Fibroblast of skin of left quadriceps (primary cell): ENCODE measurements around the gene ZKSCAN1.
"Not testable (repeated sequence)": the region's sequence is repeated elsewhere in the genome, so short reads cannot be mapped to it uniquely, and the experiment has no call there.

Experiments used
- DNase-seq, 2 experiments: peaks; one replicate each; pipeline ENCODE4 v3.0.0-alpha.2; 2013; ENCODE audit warnings: low read depth in 2 of 2

ZKSCAN1 gene

DNA sequence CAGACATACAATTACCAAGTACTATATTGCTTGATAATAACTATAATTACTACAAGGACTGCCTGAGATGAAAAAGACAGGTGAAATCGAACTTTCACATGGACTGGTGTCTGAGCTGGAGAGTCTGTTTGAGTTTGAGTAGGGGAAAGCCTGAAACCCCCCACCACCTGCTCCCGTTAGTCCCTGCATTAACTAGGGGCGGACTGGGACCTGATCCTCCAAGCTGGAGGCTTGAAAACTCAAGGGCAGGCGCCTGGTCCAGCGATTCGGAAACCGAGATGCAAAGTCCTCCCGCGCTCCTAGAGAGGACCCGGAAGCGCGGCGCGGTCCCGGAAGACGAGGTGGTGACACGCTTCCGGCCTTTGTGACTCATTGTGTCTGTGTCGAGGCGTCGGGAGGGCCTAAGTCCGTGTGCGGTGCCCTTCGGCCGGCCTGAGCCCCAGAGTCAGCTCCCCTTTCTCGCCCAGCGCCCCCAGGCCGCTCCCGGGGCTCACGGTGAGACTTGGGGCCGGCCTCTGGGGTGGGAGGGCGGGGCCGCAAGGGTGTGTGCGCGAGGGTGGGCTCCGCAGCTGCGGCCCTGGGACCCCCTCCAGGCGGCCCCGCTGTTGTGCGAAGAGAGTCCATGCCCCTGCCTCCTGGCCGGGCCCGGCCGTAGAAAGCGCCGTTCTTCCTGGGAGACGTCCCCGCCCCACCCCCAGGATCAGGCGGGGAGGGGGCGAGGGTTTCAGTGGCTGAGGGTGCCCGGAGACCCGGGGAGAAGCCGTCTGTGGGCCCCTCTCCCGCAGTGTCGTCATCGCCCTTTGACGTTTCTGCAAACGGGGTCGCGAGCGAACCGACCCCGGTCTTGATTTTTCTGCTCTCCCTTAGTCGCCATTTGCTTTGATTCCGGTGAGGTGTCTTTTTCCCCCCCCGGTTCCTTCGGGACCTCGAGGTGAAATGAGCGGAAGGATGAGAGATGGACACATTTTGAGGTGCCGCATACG lies at the start of gene ZKSCAN1:
ZKSCAN1 (plus strand) TSS at position 365 of the 983 bp plus-strand sequence. CDS start 7,911 bp downstream, outside the sequence.
- peak; percentile 83 for DNase-seq

DNA sequence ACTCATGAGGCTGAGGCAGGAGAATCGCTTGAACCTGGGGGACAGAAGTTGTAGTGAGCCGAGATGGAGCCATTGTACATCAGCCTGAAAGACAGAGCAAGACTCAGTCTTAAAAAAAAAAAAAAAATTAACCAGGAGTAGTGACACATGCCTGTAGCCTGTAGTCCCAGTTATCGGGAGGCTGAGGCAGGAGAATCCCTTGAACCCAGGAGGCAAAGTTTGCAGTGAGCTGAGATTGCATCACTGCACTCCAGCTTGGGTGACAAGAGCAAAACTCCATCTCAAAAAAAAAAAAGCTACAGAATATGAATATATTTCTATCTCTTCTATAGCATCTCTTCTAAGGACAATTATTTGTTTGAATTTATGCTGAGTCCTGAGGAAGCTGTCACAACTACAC lies 46.1 kb upstream of the ZKSCAN1 start:
- DNase-seq = no peak

DNA sequence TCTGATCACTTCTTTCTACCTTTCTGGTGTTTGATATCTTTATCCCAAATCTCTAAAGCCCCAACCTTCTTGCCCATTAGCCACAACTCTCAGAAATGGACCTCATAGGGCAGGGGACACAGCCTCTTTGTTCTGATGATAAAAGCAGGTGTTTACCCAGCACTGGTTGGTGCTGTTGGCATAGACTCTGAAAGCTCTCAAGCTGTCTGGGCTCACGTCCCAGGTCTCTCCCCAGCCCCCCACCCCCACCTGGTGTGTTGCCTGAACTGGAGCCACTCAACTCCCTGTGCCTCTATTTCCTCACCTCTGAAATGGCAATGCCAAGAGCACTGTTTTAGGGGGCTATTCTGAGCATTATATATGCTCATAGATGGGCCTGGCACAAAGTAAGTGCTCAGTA lies 45.6 kb upstream of the ZKSCAN1 start:
- not testable (repeated sequence) for DNase-seq

DNA sequence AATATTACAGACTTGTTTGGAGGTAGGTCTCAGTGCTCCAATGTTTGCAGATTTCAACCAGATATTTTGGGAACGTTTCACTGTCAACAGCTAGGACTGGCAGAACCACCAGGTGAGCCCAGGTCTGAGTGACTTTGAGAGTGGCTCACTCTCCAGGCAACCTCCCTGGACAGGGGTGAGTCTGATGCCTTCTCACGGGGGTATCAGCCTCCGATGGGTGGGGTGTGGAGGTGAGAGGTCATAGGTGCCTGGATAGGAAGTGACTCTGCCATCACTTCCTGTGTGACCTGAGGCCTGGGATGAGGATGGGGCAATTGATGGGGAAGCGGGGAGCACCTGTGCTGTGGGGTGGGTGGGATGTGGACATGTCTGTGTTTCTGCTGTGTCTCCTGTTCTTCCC lies 44.2 kb upstream of the ZKSCAN1 start:
- DNase-seq = no peak

DNA sequence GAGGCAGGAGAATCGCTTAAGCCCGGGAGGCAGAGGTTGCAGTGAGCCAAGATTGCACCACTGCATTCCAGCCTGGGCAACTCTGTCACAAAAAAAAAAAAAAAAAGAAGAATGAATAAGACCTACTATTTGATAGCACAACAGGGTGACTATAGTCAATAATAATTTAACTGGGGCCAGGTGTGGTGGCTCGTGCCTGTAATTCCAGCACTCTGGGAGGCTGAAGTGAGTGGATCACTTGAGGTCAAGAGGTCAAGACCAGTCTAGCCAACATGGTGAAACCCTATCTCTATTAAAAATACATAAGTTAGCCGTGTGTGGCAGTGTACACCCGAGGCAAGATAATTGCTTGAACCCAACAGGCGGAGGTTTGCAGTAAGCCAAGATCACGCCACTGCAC lies 41.6 kb upstream of the ZKSCAN1 start:
- not testable (repeated sequence) for DNase-seq

DNA sequence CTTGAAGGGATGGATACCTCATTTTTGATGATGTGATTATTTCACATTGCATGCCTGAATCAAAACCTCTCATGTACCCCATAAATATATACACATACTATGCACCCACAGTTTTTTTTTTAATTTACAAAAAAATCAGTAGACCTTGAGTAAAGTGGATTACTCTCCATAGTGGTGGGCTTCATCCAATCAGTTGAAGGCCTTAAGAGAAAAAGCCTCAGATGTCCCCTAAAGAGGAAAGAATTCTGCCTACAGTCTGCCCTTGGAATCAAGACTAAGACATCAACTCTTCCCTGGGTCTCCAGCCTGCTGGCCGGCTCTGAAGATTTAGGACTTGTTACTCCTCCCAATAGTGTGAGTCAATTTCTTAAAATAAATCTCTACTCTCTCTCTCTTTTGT lies 40.7 kb upstream of the ZKSCAN1 start:
- DNase-seq = no peak

DNA sequence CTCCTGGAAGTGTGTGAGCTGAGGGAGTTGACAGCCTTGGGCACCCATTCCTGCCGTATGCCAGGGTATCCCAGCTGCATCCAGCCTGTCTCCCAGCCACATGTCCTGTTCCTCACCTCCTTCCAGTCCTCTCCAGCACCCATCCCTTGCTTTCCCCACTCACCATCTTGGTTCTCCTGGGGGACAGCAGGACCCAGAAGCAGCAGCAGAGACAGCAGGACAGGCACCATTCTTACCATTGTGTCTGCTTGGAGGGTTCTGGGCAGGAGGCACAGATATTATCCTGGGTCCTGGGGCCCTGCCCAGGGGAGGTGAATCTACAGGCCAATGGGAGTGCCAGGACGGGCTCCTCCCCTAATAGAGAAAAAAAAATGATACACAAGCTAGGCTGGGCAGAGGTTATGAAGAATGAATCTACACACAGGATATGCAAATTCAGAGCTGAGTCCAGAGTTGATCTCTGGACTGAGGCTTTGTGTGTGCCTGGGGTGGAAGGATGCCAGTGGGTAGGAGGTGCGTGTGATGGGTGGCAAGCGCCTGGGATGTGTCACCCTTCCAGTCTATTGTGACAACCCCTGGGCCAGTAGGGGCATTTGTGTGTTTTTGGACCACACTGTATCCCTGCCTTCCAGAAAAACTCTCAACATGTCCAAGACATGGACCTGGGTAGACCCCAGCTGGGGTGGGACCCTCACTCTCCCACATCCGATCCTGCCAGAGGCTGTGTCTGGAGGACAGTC lies 39.4 kb upstream of the ZKSCAN1 start, which contains the start of gene AZGP1:
AZGP1 (minus strand) TSS at position 250 of the 740 bp plus-strand sequence; CDS start at position 239, 11 bp downstream.
- DNase-seq = no peak

DNA sequence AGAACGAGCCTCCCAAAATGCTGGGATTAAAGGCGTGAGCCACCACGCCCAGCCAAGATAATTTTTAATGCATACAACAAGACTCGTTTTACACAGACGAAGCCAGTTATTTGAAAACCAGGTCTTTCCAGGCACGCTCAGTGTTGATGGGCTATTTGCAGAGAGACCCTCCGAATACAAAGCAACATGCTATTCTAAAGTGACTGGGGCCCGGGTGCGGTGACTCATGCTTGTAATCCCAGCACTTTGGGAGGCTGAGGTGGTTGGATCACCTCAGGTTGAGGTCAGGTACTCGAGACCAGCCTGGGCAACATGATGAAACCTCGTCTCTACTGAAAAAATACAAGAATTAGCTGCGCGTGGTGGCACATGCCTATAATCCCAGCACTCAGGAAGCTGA lies 38.8 kb upstream of the ZKSCAN1 start:
- no peak for DNase-seq

DNA sequence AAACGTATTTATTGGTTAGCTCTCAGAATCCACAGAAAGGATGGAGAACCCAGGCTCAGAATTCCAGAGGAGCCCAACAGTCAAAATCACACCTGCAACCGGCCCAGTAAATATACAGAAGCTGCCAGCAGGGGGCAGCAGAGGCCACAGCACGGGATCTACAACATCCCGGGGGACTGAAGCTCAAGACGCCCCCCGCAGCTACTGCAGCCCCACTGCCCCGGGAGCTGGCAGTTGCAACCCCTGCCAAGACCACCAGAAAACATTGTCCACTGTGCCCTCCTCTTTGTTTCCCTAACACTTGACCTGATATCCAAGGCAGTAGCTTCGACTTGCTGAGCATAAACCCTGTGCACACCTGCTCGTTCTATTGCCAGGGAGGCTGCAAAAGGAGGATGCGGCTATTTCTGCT lies 35.6 kb upstream of the ZKSCAN1 start:
- not testable (repeated sequence) for DNase-seq

DNA sequence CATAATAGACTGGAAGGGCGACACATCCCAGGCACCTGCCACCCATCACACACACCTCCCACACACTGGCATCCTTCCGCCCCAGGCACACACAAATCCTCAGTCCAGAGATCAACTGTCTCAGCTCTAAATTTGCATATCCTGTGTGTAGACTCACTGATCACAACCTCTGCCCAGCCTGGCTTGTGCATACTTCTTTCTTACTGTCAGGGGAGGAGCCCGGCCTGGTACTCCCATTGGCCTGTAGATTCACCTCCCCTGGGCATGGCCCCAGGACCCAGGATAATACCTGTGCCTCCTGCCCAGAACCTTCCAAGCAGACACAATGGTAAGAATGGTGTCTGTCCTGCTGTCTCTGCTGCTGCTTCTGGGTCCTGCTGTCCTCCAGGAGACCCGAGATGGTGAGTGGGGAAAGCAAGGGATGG lies 34.9 kb upstream of the ZKSCAN1 start:
- not testable (repeated sequence) for DNase-seq

DNA sequence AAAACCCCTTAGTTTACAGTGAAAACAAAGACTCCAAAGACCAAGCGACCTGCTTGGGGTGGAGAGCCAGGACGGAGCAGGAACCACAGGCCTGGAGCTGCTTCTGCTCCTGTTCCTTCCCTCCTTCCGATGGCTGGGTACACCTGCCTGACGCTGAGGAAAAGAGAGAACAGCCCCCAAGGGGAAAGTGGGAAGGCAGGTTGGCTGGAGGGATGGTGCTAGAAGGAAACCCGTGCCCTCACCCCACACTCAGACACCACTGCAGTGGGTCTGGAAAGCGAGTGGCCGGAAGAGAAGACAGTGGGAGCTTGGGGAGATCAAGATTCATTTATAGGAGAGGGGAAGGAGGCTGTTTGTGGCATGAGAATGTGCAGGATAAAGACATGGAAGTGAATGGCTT lies 34.3 kb upstream of the ZKSCAN1 start:
- DNase-seq = not testable (repeated sequence)

DNA sequence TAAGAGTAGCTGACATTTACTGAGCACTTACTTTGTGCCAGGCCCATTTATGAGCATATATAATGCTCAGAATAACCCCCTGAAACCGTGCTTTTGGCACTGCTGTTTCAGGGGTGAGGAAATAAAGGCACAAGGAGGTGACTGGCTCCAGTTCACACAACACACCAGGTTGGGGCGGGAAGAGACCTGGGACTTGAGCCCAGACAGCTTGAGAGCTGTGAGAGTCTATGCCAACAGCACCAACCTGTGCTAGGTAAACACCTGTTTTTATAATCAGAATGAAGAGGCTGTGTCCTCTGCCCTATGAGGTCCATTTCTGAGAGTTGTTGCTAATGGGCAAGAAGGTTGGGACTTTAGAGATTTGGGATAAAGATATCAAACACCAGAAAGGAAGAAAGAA lies 30.8 kb upstream of the ZKSCAN1 start:
- no peak for DNase-seq

DNA sequence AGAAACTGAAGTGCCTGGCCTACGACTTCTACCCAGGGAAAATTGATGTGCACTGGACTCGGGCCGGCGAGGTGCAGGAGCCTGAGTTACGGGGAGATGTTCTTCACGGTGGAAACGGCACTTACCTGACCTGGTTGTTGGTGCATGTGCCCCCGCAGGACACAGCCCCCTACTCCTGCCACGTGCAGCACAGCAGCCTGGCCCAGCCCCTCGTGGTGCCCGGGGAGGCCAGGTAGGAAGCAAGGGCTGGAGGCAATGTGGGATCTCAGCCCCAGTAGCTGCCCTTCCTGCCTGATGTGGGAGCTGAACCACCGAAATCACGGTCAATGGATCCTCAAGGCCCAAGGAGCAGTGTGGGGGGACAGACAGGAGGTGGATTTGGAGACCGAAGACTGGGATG lies 28.1 kb upstream of the ZKSCAN1 start:
- not testable (repeated sequence) for DNase-seq

DNA sequence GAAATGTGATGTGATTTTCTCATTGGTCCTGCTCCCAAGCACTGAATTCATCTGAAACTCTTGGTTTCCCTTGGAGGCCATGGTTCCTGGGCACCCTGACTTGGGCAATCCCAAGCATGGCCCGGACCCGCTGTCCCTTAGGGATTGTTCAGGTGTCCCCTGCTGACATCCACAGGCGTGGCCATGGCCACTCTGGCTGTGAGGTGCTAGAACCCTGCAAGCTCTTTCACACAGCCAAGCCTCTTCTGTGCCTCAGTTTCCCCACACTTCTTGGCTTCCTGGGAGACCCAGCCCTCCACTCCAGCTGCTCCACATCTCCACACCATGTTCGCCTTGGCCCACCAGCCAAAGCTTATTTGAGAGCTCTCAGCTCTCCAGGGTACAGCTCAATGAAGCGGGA lies 27.6 kb upstream of the ZKSCAN1 start:
- no peak for DNase-seq

DNA sequence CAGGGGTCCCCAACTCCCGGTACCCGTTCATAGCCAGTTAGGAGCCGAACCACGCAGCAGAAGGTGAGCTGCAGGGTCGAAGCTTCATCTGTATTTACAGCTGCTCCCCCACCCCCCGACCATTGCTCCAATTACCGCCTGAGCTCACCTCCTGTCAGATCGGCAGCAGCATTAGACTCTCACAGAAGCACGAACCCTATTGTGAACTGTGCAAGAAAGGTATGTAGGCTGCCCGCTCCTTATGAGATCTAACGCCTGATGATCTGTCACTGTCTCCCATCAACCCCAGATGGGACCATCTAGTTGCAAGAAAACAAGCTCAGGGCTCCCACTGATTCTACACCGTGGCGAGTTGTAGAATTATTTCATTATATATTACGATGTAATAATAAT lies 24.9 kb upstream of the ZKSCAN1 start:
- no peak for DNase-seq

DNA sequence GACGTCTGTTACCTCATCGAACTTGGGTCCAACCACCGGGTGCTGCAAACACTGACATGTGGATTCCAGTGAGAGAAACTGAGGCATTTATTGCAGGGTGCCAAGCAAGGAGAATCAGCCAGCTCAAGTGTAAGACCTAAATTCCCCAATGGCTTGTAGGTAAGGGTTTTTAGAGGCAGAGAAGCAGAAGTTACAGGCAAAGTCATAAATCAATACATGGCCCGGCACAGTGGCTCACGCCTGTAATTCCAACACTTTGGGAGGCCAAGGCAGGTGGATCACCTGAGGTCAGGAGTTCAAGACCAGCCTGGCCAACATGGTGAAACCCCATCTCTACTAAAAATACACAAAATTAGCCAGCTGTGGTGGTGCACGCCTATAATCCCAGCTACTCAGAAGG lies 23.9 kb upstream of the ZKSCAN1 start:
- not testable (repeated sequence) for DNase-seq

DNA sequence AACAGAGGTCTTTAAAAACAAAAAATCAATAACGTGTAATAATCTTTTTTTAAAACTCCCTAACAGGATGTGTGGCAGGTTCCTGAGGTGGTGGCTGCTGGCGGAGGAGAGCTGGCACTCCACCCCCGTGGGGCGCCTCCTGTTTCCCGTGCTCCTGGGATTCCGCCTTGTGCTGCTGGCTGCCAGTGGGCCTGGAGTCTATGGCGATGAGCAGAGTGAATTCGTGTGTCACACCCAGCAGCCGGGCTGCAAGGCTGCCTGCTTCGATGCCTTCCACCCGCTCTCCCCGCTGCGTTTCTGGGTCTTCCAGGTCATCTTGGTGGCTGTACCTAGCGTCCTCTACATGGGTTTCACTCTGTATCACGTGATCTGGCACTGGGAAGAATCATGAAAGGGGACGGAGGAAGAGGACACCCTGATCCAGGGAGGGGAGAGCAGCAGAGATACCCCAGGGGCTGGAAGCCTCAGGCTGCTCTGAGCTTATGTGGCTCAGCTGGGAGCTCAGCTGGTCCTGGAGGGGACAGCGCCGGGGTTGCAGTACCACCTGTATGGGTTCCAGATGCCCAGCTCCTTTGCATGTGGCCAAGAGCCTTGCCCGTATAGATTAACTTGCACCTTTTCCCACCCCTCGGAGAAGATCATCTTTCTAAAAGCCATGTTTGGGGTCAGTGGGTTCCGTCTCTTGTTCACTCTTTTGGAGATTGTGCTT lies 22.9 kb upstream of the ZKSCAN1 start:
- DNase-seq = no peak

DNA sequence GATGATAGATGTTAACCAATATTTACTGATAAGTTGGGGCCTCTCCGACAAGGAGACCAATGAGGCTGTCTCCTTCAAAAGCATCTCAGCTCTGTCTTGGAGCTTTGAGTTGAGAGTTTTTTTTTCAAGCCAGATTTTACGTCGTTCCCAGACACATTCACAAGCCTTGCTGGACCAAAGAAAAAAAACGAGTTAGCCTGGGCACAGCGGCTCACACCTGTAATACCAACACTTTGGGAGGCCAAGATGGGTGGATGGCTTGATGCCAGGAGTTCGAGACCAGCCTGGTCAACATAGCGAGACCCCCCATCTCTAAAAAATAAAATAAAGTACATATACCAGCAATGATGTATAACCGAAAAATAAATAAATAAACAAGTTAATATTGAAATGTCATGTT lies 20.6 kb upstream of the ZKSCAN1 start:
- DNase-seq = no peak

DNA sequence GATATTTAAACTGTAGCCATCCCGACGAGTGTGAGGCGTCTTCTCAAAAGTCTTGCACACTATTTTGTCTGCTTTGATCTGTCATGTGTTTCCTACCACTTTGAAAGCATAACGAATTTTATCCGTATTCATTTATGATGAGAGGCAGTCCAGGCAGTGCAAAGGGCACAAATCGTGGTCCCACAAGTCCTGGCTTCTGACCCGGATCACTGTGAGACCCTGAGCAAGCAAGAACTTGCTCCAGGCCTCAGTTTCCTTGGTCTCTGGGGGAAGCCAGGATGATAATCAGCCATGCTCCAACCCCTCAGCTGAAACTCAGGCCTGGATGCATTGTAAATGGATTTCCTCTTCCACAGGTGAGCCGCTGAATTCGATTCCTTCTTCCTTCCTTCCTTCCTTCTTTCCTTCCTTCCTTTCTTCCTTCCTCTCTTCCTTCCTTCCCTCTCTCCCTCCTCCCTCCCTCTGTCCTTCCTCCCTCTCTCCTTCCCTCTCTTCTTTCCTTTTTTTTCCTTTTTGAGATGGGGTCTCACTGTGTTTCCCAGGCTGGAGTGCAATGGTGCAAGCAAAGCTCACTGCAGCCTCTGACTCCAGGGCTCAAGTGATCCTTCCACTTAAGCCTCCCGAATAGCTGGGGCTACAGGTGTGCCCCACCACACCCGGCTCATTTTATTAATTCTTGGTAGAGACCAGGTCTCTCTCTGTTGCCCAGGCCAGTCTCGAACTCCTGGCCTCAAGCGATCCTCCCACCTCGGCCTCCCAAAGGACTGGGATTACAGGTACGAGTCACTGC lies 18.4 kb upstream of the ZKSCAN1 start:
- no peak for DNase-seq

DNA sequence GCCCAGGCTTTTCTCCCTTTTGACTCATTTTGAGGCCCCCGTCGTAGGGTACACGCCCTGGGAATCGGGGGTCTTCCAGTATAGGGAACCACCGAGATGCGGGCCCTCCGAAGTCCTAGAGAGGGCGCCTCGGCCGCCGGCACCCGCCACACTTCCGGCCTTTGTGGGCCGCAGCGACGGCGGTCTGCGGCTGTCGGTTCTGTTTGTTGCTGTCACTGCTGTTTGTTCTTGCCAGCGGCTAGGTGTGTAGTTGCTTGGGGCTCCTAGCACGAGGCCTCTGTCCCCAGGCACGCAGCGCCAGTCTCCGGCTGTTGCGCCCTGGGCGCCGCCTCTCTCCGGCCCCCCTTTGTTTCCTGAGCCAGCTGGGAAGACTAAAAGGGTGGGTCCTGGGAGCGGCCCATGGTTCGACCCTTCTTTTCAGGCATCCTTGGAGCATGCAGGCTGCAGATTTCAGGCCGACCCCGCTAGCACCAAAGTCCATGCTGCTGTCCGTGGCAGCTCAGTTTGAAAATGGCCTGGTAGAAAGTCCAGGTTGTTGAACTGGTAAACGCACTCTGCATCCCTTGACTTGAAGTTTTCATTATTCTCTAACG lies 17.8 kb upstream of the ZKSCAN1 start:
- DNase-seq = peak in 1 of 2 experiments; percentile 7

DNA sequence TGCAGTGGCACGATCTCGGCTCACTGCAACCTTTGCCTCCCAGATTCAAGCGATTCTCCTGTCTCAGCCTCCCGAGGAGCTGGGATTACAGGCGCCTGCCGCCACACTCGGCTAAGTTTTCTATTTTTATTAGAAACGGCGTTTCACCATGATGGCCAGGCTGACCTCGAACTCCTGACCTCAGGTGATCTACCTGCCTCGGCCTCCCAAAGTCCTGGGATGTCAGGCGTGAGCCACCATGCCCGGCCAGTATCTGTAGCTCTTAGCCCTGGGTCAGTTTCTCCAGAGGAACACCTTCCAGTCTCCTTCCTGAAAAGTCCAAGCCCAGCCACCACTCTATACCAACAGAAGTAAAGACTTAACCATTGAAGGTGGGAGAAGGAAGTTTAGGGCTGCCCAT lies 15.2 kb upstream of the ZKSCAN1 start:
- DNase-seq = no peak
